HepG2 (cell line): ENCODE measurements around the gene DDX11. TPM values are rescaled to one million over a fixed set of nuclear protein-coding genes. Genes with fewer than 3 reads are reported as not detected.

Experiments used
- ATAC-seq: fragments of 200-7000 bp; cut with Tn5 transposase; 3 replicates; pipeline ENCODE4 v1.9.1; 2020; ENCODE audit warnings: mild to moderate bottlenecking, moderate library complexity
- BruUV-seq: library from RNA; stranded (reverse); fragments of 400-500 nt; replicated peaks from 2 replicates; lab custom pipeline; 2021; lab: Mats Ljungman, UMichigan
- CTCF ChIA-PET: fragments of 300-600 bp; formaldehyde crosslinking; extraction: SDS; loops from one replicate; lab custom pipeline; 2021; ENCODE audit warnings: low total read pairs, inconsistent platforms, low intra/inter-chr PET ratio; lab: Yijun Ruan, JAX
- POLR2A ChIA-PET: fragments of 350-600 bp; sonication (Branson Sonifier 250); formaldehyde crosslinking; loops from one replicate; lab custom pipeline; 2020; ENCODE audit warnings: antibody characterized with exemption, inconsistent platforms; lab: Yijun Ruan, JAX
- DNase-seq: peaks from one replicate; pipeline ENCODE4 v3.0.0-alpha.2; 2015; ENCODE audit warnings: low spot score
- FAIRE-seq: peaks from 3 replicates; lab custom pipeline; 2011; peaks lifted over from hg19 to GRCh38; lab: Jason Lieb, UNC
- H2AFZ ChIP-seq: one replicate; pipeline ENCODE4 v1.6.1; 2011; ENCODE audit warnings: low read length, inconsistent platforms
- H3K27ac ChIP-seq: fragments of 300-600 bp; 3 replicates; pipeline ENCODE4 v1.8.0; 2011; ENCODE audit warnings: mixed run types, mild to moderate bottlenecking, mixed read lengths, low read length, inconsistent platforms; ENCODE audit not compliant: insufficient read depth; ENCODE audit errors: extremely low read length
- H3K27me3 ChIP-seq, 2 experiments: fragments of 200-600 bp in 1 of 2; 2 replicates in 1 of 2; 3 replicates in 1 of 2; pipeline versions ENCODE4 v1.6.0 to v1.8.0; 2011; ENCODE audit warnings: low read length in 2 of 2, mild to moderate bottlenecking in 2 of 2, moderate library complexity in 2 of 2, inconsistent platforms in 1 of 2; ENCODE audit not compliant: insufficient read depth in 2 of 2, control insufficient read depth in 1 of 2
- H3K36me3 ChIP-seq, 2 experiments: fragments of 200-600 bp in 1 of 2; replicated peaks in 1 of 2; 2 replicates in 1 of 2; 3 replicates in 1 of 2; pipeline versions ENCODE4 v1.5.1 to v1.8.0; 2011; ENCODE audit warnings: low read length in 2 of 2, inconsistent platforms in 1 of 2; ENCODE audit not compliant: insufficient read depth in 2 of 2, control insufficient read depth in 1 of 2
- H3K4me1 ChIP-seq: 2 replicates; pipeline ENCODE4 v1.5.1; 2012; ENCODE audit warnings: low read length, inconsistent platforms; ENCODE audit not compliant: insufficient read depth
- H3K4me2 ChIP-seq: 2 replicates; pipeline ENCODE4 v1.6.0; 2011; ENCODE audit warnings: low read depth, low read length, inconsistent platforms
- H3K4me3 ChIP-seq, 3 experiments: fragments of 200-600 bp in 1 of 3; sonication (generic), shearing (Covaris generic) in 1 of 3; replicated peaks in 1 of 3; 2 replicates each; pipeline ENCODE4 v1.5.1; 2011 to 2016; ENCODE audit warnings: low read length in 3 of 3, inconsistent platforms in 2 of 3, low read depth in 2 of 3, mild to moderate bottlenecking in 2 of 3, control low read depth in 1 of 3, mixed read lengths in 1 of 3; ENCODE audit not compliant: insufficient read depth in 1 of 3
- H3K79me2 ChIP-seq: one replicate; pipeline ENCODE4 v1.6.1; 2011; ENCODE audit warnings: low read length, inconsistent platforms; ENCODE audit not compliant: insufficient read depth
- H3K9ac ChIP-seq: 2 replicates; pipeline ENCODE4 v1.6.0; 2011; ENCODE audit warnings: mild to moderate bottlenecking, low read depth, low read length, inconsistent platforms; ENCODE audit not compliant: insufficient read depth
- H3K9me3 ChIP-seq: 2 replicates; pipeline ENCODE4 v1.5.1; 2012; ENCODE audit warnings: mild to moderate bottlenecking, low read length
- H4K20me1 ChIP-seq: 2 replicates; pipeline ENCODE4 v1.6.0; 2011; ENCODE audit warnings: inconsistent platforms, mild to moderate bottlenecking, low read length, moderate library complexity; ENCODE audit not compliant: insufficient read depth
- ARID2 ChIP-seq: sonication (generic); formaldehyde crosslinking; IDR thresholded peaks from 2 replicates; pipeline ENCODE4 v1.8.1; 2022; ENCODE audit warnings: mild to moderate bottlenecking, missing genetic modification reagents, borderline replicate concordance
- CBX2 ChIP-seq, 2 experiments: fragments of 200-600 bp in 1 of 2; sonication (generic); formaldehyde crosslinking in 1 of 2; IDR thresholded peaks; 2 replicates each; pipeline versions ENCODE4 v1.7.0 to v1.8.1; 2018 to 2022; ENCODE audit warnings: low read depth in 2 of 2, low read length in 1 of 2, mild to moderate bottlenecking in 1 of 2, missing genetic modification reagents in 1 of 2
- HNF4G ChIP-seq, 2 experiments: sonication (generic) in 1 of 2; formaldehyde crosslinking in 1 of 2; IDR thresholded peaks; 2 replicates each; pipeline versions ENCODE4 v1.4.0 to v1.6.1; 2011 to 2020; ENCODE audit warnings: borderline replicate concordance in 2 of 2, low read depth in 2 of 2, mild to moderate bottlenecking in 2 of 2, low read length in 1 of 2, missing genetic modification reagents in 1 of 2, moderate library complexity in 1 of 2
- KDM6A ChIP-seq: IDR thresholded peaks from 2 replicates; pipeline ENCODE4 v1.6.1; 2016; ENCODE audit warnings: low read depth
- KLF16 ChIP-seq, 2 experiments: sonication (generic) in 1 of 2; formaldehyde crosslinking in 1 of 2; IDR thresholded peaks; 2 replicates each; pipeline versions ENCODE4 v1.6.1 to v1.8.0; 2016 to 2023; ENCODE audit warnings: missing genetic modification reagents in 2 of 2, missing compliant biosample characterization in 1 of 2
- KMT2A ChIP-seq: sonication (generic); formaldehyde crosslinking; IDR thresholded peaks from 2 replicates; pipeline ENCODE4 v1.4.0; 2020; ENCODE audit warnings: missing genetic modification reagents
- NFE2L1 ChIP-seq: sonication (generic); formaldehyde crosslinking; IDR thresholded peaks from 2 replicates; pipeline ENCODE4 v1.4.0; 2020; ENCODE audit warnings: missing genetic modification reagents, mild to moderate bottlenecking, borderline replicate concordance
- NFRKB ChIP-seq: fragments of 450-650 bp; IDR thresholded peaks from 2 replicates; pipeline ENCODE4 v1.6.1; 2017
- PAWR ChIP-seq: sonication (generic); formaldehyde crosslinking; IDR thresholded peaks from 2 replicates; pipeline ENCODE4 v1.4.0; 2020; ENCODE audit warnings: missing genetic modification reagents, mild to moderate bottlenecking, borderline replicate concordance
- SRSF4 ChIP-seq: fragments of 200-400 bp; formaldehyde crosslinking; IDR thresholded peaks from one replicate; pipeline ENCODE4 v1.6.1; 2018; ENCODE audit warnings: mild to moderate bottlenecking, low read depth, low read length, moderate library complexity; ENCODE audit not compliant: poor library complexity, severe bottlenecking
- TBX2 ChIP-seq: sonication (generic); formaldehyde crosslinking; IDR thresholded peaks from 2 replicates; pipeline ENCODE4 v1.5.0; 2020; ENCODE audit warnings: missing genetic modification reagents, mild to moderate bottlenecking, borderline replicate concordance
- ZMAT3 ChIP-seq: sonication (generic); formaldehyde crosslinking; conservative IDR thresholded peaks from 2 replicates; pipeline ENCODE4 v1.7.0; 2021; ENCODE audit warnings: missing genetic modification reagents
- ZNF296 ChIP-seq: sonication (generic); formaldehyde crosslinking; conservative IDR thresholded peaks from 2 replicates; pipeline ENCODE4 v1.5.0; 2020; ENCODE audit warnings: mild to moderate bottlenecking, missing genetic modification reagents
- ZNF468 ChIP-seq: sonication (generic); formaldehyde crosslinking; IDR thresholded peaks from 2 replicates; pipeline ENCODE4 v1.8.0; 2022; ENCODE audit warnings: mild to moderate bottlenecking, moderate library complexity, missing genetic modification reagents
- WGBS: methylation state at CpG from one replicate; pipeline ENCODE4 v1.1.6; 2017; ENCODE audit warnings: low lambda C conversion rate; 5-methylcytosine and 5-hydroxymethylcytosine counted together
- in situ Hi-C: cut with HindIII; loops from 2 replicates; pipeline ENCODE4 v1.10.0; 2017; ENCODE audit warnings: low pct_unique_long_range_greater_than_20kb; ENCODE audit not compliant: extremely low pct_ligation_motif_present
- intact Hi-C: fragments of 100-400 bp; cut with micrococcal nuclease; formaldehyde crosslinking; loops from one replicate; pipeline ENCODE4 v1.10.0; 2022; ENCODE audit not compliant: unreplicated experiment
- polyA plus RNA-seq, 8 experiments: library from polyadenylated mRNA; depleted of rRNA in 3 of 8; stranded (reverse) in 7 of 8; unstranded in 1 of 8; fragments of >200 nt; fragmentation: Illumina TruSeq in 4 of 8; extraction: Trizol in 4 of 8; gene quantifications; 2 replicates each; pipeline versions ENCODE4 v1.2.1 to v1.2.3, GENCODE V29; 2011 to 2016; ENCODE audit warnings: low read depth in 4 of 8, missing spikeins in 1 of 8, mixed read lengths in 1 of 8; ENCODE audit not compliant: insufficient read depth in 1 of 8
- total RNA-seq, 5 experiments: library from RNA; depleted of rRNA; stranded (reverse); fragments of >200 nt; fragmentation: Illumina TruSeq; extraction: Trizol; gene quantifications; 2 replicates each; pipeline ENCODE4 v1.2.3, GENCODE V29; 2016; ENCODE audit warnings: low read depth in 1 of 5
- TF ChIP-seq, protein P1 (sequence below): sonication (generic); formaldehyde crosslinking; IDR thresholded peaks from 2 replicates; pipeline ENCODE4 v1.8.0; 2022; ENCODE audit warnings: missing genetic modification reagents, mild to moderate bottlenecking, borderline replicate concordance
- TF ChIP-seq, protein P2 (sequence below): sonication (generic); formaldehyde crosslinking; IDR thresholded peaks from 2 replicates; pipeline ENCODE4 v1.5.0; 2020; ENCODE audit warnings: mild to moderate bottlenecking, missing genetic modification reagents
- TF ChIP-seq, protein P3 (sequence below): sonication (generic); formaldehyde crosslinking; IDR thresholded peaks from 2 replicates; pipeline ENCODE4 v1.5.1; 2020; ENCODE audit warnings: missing genetic modification reagents, mild to moderate bottlenecking, borderline replicate concordance
- TF ChIP-seq, protein P4 (sequence below): sonication (generic); formaldehyde crosslinking; IDR thresholded peaks from 2 replicates; pipeline ENCODE4 v1.4.0; 2020; ENCODE audit warnings: missing genetic modification reagents

Gene DDX11
- total and polyA plus RNA-seq, 2 of the 13 experiments (the other 11 are each of a cell fraction or from before 2014, with no cell fraction given) = 23.9 to 40.8 TPM

DNA sequence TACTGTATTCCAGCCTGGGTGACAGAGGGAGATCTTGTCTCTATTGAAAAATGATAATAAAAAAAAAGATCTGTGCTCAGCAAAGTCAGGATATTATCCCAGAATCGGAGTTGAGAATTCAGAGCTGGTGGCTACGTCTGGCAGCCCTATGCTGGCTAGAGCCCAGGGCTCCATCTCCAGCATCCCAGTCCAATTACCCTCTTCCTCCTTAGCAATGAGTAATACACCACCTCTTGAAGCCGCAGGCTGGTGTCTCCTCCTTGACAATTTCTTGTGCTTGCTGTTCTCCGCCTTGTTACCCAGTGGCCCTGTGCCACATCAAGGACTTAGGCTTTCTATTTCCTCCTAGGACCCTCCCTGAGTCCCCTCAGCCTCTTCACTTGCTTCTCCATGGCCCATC lies 38.4 kb upstream of the DDX11 start:
- ChIA-PET POLR2A (no interaction called here), CTCF (no interaction called here)
- no peaks in the 10 kb centered on the region for H3K4me1 ChIP-seq
- no peak overlapping the region for H3K4me2 ChIP-seq
- no peaks in the 10 kb centered on the region for H4K20me1 ChIP-seq
- in situ Hi-C loops = no loop called here
- no peak overlapping the region for H3K27ac ChIP-seq
- peaks cover 0 to 2% of the 10 kb centered on the region in 2 experiments; a peak in 1 of 5 replicates for H3K27me3 ChIP-seq
- H3K36me3 ChIP-seq = no peaks in the 10 kb centered on the region
- FAIRE-seq = no peak
- 68% methylated on average over 4 of the region's 4 CpGs for WGBS
- H3K79me2 ChIP-seq = no peaks in the 10 kb centered on the region
- intact Hi-C loops = no loop called here
- DNase-seq = no peak
- no peak overlapping the region for H3K4me3 ChIP-seq
- BruUV-seq = no TSS peak
- H3K9ac ChIP-seq = no peak overlapping the region
- no peak for ATAC-seq
- H2AFZ ChIP-seq = no peak overlapping the region
- no peaks in the 10 kb centered on the region for H3K9me3 ChIP-seq
- TF ChIP-seq NFRKB = no peak
- TF ChIP-seq ARID2 = no peak
- TF ChIP-seq ZMAT3 (CRISPR knock-in tag) = no peak
- TF ChIP-seq, protein P1, sequence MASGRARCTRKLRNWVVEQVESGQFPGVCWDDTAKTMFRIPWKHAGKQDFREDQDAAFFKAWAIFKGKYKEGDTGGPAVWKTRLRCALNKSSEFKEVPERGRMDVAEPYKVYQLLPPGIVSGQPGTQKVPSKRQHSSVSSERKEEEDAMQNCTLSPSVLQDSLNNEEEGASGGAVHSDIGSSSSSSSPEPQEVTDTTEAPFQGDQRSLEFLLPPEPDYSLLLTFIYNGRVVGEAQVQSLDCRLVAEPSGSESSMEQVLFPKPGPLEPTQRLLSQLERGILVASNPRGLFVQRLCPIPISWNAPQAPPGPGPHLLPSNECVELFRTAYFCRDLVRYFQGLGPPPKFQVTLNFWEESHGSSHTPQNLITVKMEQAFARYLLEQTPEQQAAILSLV (CRISPR knock-in tag) = no peak
- TF ChIP-seq, protein P2, sequence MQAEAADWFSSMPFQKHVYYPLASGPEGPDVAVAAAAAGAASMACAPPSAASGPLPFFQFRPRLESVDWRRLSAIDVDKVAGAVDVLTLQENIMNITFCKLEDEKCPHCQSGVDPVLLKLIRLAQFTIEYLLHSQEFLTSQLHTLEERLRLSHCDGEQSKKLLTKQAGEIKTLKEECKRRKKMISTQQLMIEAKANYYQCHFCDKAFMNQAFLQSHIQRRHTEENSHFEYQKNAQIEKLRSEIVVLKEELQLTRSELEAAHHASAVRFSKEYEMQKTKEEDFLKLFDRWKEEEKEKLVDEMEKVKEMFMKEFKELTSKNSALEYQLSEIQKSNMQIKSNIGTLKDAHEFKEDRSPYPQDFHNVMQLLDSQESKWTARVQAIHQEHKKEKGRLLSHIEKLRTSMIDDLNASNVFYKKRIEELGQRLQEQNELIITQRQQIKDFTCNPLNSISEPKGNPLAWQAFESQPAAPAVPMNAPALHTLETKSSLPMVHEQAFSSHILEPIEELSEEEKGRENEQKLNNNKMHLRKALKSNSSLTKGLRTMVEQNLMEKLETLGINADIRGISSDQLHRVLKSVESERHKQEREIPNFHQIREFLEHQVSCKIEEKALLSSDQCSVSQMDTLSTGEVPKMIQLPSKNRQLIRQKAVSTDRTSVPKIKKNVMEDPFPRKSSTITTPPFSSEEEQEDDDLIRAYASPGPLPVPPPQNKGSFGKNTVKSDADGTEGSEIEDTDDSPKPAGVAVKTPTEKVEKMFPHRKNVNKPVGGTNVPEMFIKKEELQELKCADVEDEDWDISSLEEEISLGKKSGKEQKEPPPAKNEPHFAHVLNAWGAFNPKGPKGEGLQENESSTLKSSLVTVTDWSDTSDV (CRISPR knock-in tag) = no peak
- TF ChIP-seq ZNF296 (CRISPR knock-in tag) = no peak
- TF ChIP-seq SRSF4 = no peak
- TF ChIP-seq TBX2 = no peak
- no peak for TF ChIP-seq CBX2 (IDR thresholded peaks at IDR 0.05; ENCODE audit: low read depth, low read length)
- no peak for TF ChIP-seq CBX2 (CRISPR knock-in tag; IDR thresholded peaks at IDR 0.05; ENCODE audit: low read depth)
- no peak for TF ChIP-seq NFE2L1 (CRISPR knock-in tag)
- TF ChIP-seq ZNF468 (CRISPR knock-in tag) = no peak
- no peak for TF ChIP-seq KDM6A (CRISPR knock-in tag)
- TF ChIP-seq KLF16 (CRISPR knock-in tag; IDR thresholded peaks at IDR 0.05) = no peak
- TF ChIP-seq, protein P3, sequence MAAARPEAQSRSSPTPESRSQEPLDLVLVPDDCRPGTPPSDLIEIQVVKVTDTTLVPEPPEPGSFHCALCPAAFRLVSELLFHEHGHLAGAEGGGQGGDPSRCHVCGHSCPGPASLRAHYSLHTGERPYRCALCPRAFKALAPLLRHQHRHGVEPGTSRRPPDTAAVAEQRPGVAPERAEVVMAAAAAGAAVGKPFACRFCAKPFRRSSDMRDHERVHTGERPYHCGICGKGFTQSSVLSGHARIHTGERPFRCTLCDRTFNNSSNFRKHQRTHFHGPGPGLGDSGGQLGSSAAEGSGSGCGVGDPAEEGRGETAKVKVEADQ (CRISPR knock-in tag) = no peak
- TF ChIP-seq PAWR (CRISPR knock-in tag) = no peak
- no peak for TF ChIP-seq KMT2A (CRISPR knock-in tag)
- TF ChIP-seq, protein P4, sequence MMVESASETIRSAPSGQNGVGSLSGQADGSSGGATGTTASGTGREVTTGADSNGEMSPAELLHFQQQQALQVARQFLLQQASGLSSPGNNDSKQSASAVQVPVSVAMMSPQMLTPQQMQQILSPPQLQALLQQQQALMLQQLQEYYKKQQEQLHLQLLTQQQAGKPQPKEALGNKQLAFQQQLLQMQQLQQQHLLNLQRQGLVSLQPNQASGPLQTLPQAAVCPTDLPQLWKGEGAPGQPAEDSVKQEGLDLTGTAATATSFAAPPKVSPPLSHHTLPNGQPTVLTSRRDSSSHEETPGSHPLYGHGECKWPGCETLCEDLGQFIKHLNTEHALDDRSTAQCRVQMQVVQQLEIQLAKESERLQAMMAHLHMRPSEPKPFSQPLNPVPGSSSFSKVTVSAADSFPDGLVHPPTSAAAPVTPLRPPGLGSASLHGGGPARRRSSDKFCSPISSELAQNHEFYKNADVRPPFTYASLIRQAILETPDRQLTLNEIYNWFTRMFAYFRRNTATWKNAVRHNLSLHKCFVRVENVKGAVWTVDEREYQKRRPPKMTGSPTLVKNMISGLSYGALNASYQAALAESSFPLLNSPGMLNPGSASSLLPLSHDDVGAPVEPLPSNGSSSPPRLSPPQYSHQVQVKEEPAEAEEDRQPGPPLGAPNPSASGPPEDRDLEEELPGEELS = no peak
- TF ChIP-seq HNF4G (IDR thresholded peaks at IDR 0.05; ENCODE audit: borderline replicate concordance, low read depth, low read length) = no peak
- no peak for TF ChIP-seq HNF4G (CRISPR knock-in tag; IDR thresholded peaks at IDR 0.05; ENCODE audit: borderline replicate concordance, low read depth)
